GM19351 (cell line): ENCODE data around the gene CASTOR1.

Source experiments
- ATAC-seq: cut with Tn5 transposase; IDR thresholded peaks from one replicate; pipeline ENCODE4 v1.9.1; 2021; ENCODE audit warnings: mild to moderate bottlenecking, moderate library complexity; ENCODE audit not compliant: unreplicated experiment

The CASTOR1 gene

GRCh38 chr22:30286331-30286730 is 3.0 kb downstream of the CASTOR1 start:
- ATAC-seq: no peak

GRCh38 chr22:30285846-30286200 is 3.5 kb downstream of the CASTOR1 start:
- ATAC-seq: no peak

- no peak for ATAC-seq
These were observed 4.0 kb downstream of the CASTOR1 start for GRCh38 chr22:30285176-30285845.

GRCh38 chr22:30284666-30285065 is 4.6 kb downstream of the CASTOR1 start:
- no peak for ATAC-seq

GRCh38 chr22:30284172-30284571 is 5.1 kb downstream of the CASTOR1 start:
- ATAC-seq: no peak

GRCh38 chr22:30283342-30283741 is 6.0 kb downstream of the CASTOR1 start:
- ATAC-seq: no peak

- no peak for ATAC-seq
These were observed 6.7 kb downstream of the CASTOR1 start for GRCh38 chr22:30282616-30283046.

GRCh38 chr22:30280505-30280904 is 8.8 kb downstream of the CASTOR1 start:
- no peak for ATAC-seq

GRCh38 chr22:30279932-30280331 is 9.4 kb downstream of the CASTOR1 start:
- ATAC-seq: no peak

- ATAC-seq: no peak
These were observed 10.1 kb downstream of the CASTOR1 start for GRCh38 chr22:30279046-30279788.

GRCh38 chr22:30277547-30278344 is 11.6 kb downstream of the CASTOR1 start:
- ATAC-seq: no peak

GRCh38 chr22:30276039-30276438 is 13.3 kb downstream of the CASTOR1 start:
- ATAC-seq: no peak

GRCh38 chr22:30275625-30276024 is 13.7 kb downstream of the CASTOR1 start:
- no peak for ATAC-seq

- no peak for ATAC-seq
These were observed 14.9 kb downstream of the CASTOR1 start for GRCh38 chr22:30274437-30274812.

- ATAC-seq: no peak
These were observed 15.4 kb downstream of the CASTOR1 start for GRCh38 chr22:30273711-30274436.

- ATAC-seq: no peak
These were observed 16.3 kb downstream of the CASTOR1 start for GRCh38 chr22:30272781-30273601.

GRCh38 chr22:30270832-30271231 is 18.5 kb downstream of the CASTOR1 start:
- no peak for ATAC-seq

- no peak for ATAC-seq
These were observed 21.0 kb downstream of the CASTOR1 start for GRCh38 chr22:30268331-30268730.

GRCh38 chr22:30267382-30268302 is 21.7 kb downstream of the CASTOR1 start:
- no peak for ATAC-seq
